Prostate gland (tissue), 2 donors: Measurements from ENCODE around the gene SLC1A1.

ENCODE experiments used
- CTCF ChIP-seq, 4 experiments: fragments of 200-600 bp in 2 of 4; fragments of 450-650 bp in 2 of 4; sonication (generic) in 2 of 4; IDR thresholded peaks; 1 replicate in 3 of 4; 2 replicates in 1 of 4; pipeline ENCODE4 v1.5.1; 2016 to 2019; ENCODE audit warnings: antibody characterized with exemption in 4 of 4, mild to moderate bottlenecking in 2 of 4, moderate library complexity in 2 of 4
- POLR2A ChIP-seq: fragments of 450-650 bp; IDR thresholded peaks from one replicate; pipeline ENCODE4 v1.6.1; 2016; ENCODE audit warnings: antibody characterized with exemption, mild to moderate bottlenecking
- POLR2AphosphoS5 ChIP-seq: sonication (generic); formaldehyde crosslinking; IDR thresholded peaks from one replicate; pipeline ENCODE4 v1.6.1; 2017; ENCODE audit warnings: antibody characterized with exemption

DNA sequence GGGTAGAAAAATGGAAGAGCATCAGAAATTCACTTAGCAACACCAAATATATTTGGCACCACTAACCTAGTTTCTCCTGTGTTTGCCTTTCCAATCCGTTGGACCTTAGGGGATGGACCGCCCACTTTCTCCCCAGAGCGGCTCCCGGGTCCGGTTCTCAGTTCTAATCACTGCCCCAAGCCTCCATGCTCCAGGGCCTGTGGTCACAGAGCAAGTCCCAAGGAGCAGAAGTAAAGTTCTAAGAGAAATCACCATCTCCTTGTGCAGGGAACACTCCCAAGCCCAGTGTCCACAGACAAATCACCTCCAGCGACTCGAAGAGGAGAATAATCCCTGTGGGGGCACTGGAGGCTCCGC lies 728 bp upstream of the SLC1A1 start:
- no peak for TF ChIP-seq CTCF (IDR thresholded peaks at IDR 0.05)
- no peak for TF ChIP-seq POLR2A
- no peak for TF ChIP-seq POLR2AphosphoS5
